Measurements from ENCODE around the gene GPR135. TPM values are rescaled to one million over a fixed set of nuclear protein-coding genes. Genes with fewer than 3 reads are reported as not detected.

GPR135 gene
- polyA plus RNA-seq, 1 of the 3 experiments (the other 2 are of a cell fraction) = 2.1 TPM

GRCh38 chr14:59439256-59439965, 25.8 kb downstream of the GPR135 start:
- Histone ChIP-seq H4K20me1 (ENCODE audit: insufficient read depth) (no peaks in the 10 kb centered on the region), H3K4me2 (peak overlapping the region; percentile 11; the same call in 1 of the 2 replicates), H3K4me1 (ENCODE audit: control insufficient read depth in 1 of 2, insufficient read depth in 2 of 2, low read depth in 1 of 2, low read length in 1 of 2) (peaks cover 0 to 21% of the 10 kb centered on the region in 2 experiments; a peak in 3 of 4 replicates), H3K9me3 (no peaks in the 10 kb centered on the region), H3K79me2 (ENCODE audit: insufficient read depth) (peaks cover 15% of the 10 kb centered on the region; the same call in 1 of the 2 replicates), H2AFZ (ENCODE audit: low read depth) (no peak overlapping the region), H3K4me3 (ENCODE audit: low read depth in 2 of 2, low read length in 1 of 2) (no peak overlapping the region), H3K9ac (peak overlapping the region; percentile 5; the same call in 1 of the 2 replicates), H3F3A (replicated peaks; ENCODE audit: insufficient read depth) (peaks cover 34% of the 10 kb centered on the region), H3K27ac (ENCODE audit: low read depth in 2 of 2, low read length in 1 of 2) (peak overlapping the region; percentile 65 to 67; a peak in 3 of 4 replicates), H3K27me3 (ENCODE audit: insufficient read depth) (no peaks in the 10 kb centered on the region), H3K36me3 (replicated peaks in 1 of 2; ENCODE audit: control insufficient read depth in 1 of 2, insufficient read depth in 2 of 2, low read length in 1 of 2) (peaks cover 0 to 35% of the 10 kb centered on the region in 2 experiments), H3K9me2 (no peaks in the 10 kb centered on the region)
- ChIA-PET POLR2A (no interaction called here), CTCF (interaction anchor here (0.6 to 1.6 kb wide), 7 partner anchors 14 to 938 kb away, joined by 3 to 4 read pairs (median 4); no protein-coding TSS in a partner anchor)
- TF ChIP-seq PBX3 (IDR thresholded peaks at IDR 0.05) = 0 out of 2 replicates have a peak, but pooled peaks have one; percentile 13
- TF ChIP-seq TEAD4 (IDR thresholded peaks at IDR 0.05; ENCODE audit: borderline replicate concordance, insufficient read depth) = no peak
- TF ChIP-seq JUND (IDR thresholded peaks at IDR 0.05) = no peak
- TF ChIP-seq SMC3 (IDR thresholded peaks at IDR 0.05; ENCODE audit: low read depth, low read length) = no peak
- TF ChIP-seq IRF3 (IDR thresholded peaks at IDR 0.05; ENCODE audit: low read depth, low read length) = no peak
- 54% methylated on average over 5 of the region's 5 CpGs for WGBS (ENCODE audit: low lambda C conversion rate)
- no peak for DNase-seq

DNA sequence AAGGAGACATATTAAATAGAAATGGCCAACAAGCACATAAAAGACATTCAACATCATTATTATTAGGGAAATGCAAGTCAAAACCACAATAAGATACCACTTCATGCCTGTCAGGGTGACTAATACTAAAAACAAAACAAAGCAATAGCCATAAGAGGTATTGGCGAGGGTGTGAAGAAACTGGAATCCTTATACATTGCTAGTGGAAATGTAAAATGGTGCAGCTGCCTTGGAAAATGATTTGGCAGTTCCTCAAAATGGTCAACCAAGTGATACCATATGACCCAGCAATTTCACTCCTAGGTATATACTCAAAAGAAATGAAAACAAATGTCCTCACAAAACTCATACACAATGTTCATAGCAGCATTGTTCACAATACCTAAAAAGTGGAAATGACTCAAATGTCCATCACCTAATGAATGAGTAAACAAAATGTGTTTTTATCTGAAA, 27.0 kb downstream of the GPR135 start:
- CTCF ChIA-PET = interaction anchor here (1.3 to 1.6 kb wide), 2 partner anchors 409 to 937 kb away, joined by 3 to 4 read pairs; no protein-coding TSS in a partner anchor
- Histone ChIP-seq H3K27me3 (ENCODE audit: insufficient read depth) (no peaks in the 10 kb centered on the region), H3K9ac (no peak overlapping the region), H3K27ac (ENCODE audit: low read depth in 2 of 2, low read length in 1 of 2) (peak overlapping the region in 1 of 2 experiments; percentile 65; a peak in 3 of 4 replicates), H3K9me3 (no peaks in the 10 kb centered on the region), H2AFZ (ENCODE audit: low read depth) (no peak overlapping the region), H3F3A (replicated peaks; ENCODE audit: insufficient read depth) (peaks cover 29% of the 10 kb centered on the region), H3K36me3 (replicated peaks in 1 of 2; ENCODE audit: control insufficient read depth in 1 of 2, insufficient read depth in 2 of 2, low read length in 1 of 2) (peaks cover 0 to 38% of the 10 kb centered on the region in 2 experiments), H3K4me3 (ENCODE audit: low read depth in 2 of 2, low read length in 1 of 2) (no peak overlapping the region), H3K4me2 (peak overlapping the region; percentile 11; the same call in 1 of the 2 replicates), H3K79me2 (ENCODE audit: insufficient read depth) (peaks cover 15% of the 10 kb centered on the region; the same call in 1 of the 2 replicates), H3K4me1 (ENCODE audit: control insufficient read depth in 1 of 2, insufficient read depth in 2 of 2, low read depth in 1 of 2, low read length in 1 of 2) (peaks cover 0 to 21% of the 10 kb centered on the region in 2 experiments; a peak in 3 of 4 replicates), H3K9me2 (no peaks in the 10 kb centered on the region), H4K20me1 (ENCODE audit: insufficient read depth) (no peaks in the 10 kb centered on the region)
- TF ChIP-seq JUND (IDR thresholded peaks at IDR 0.05) = peak; percentile 35
- 0 out of 2 replicates have a peak, but pooled peaks have one; percentile 16 for TF ChIP-seq PBX3 (IDR thresholded peaks at IDR 0.05)
- no peak for TF ChIP-seq YY1 (IDR thresholded peaks at IDR 0.05; ENCODE audit: low read depth)
- no peak for TF ChIP-seq POLR2AphosphoS5 (IDR thresholded peaks at IDR 0.05; ENCODE audit: low read depth, low read length)
- TF ChIP-seq TCF12 (IDR thresholded peaks at IDR 0.05) = 0 out of 2 replicates have a peak, but pooled peaks have one; percentile 12
- POLR2A ChIA-PET = no interaction called here
- no peak for DNase-seq
- WGBS (ENCODE audit: low lambda C conversion rate) = 89% methylated on average over 1 of the region's 1 CpG

All from SK-N-SH (cell line).